Endothelial cell of umbilical vein (primary cell): ENCODE measurements around the gene ZPBP2. TPM values are rescaled to one million over a fixed set of nuclear protein-coding genes. Genes with fewer than 3 reads are reported as not detected.

Experiments used
- BruUV-seq: library from RNA; stranded (reverse); fragments of 400-500 nt; replicated peaks from 2 replicates; lab custom pipeline; 2021; lab: Mats Ljungman, UMichigan
- CTCF ChIA-PET: fragments of 300-600, 350-600 bp; sonication (Branson Sonifier 250); formaldehyde crosslinking; loops from one replicate; lab custom pipeline; 2021; ENCODE audit warnings: antibody characterized with exemption, inconsistent platforms; lab: Charles Lee
- POLR2A ChIA-PET: fragments of 300-600, 350-600 bp; sonication (Branson Sonifier 250); formaldehyde crosslinking; loops from one replicate; lab custom pipeline; 2021; ENCODE audit warnings: antibody characterized with exemption, inconsistent platforms; lab: Charles Lee
- DNase-seq: peaks from one replicate; pipeline ENCODE4 v3.0.0-alpha.2; 2011; ENCODE audit warnings: low read depth, low spot score
- FAIRE-seq: peaks from 2 replicates; lab custom pipeline; 2011; peaks lifted over from hg19 to GRCh38; lab: Jason Lieb, UNC
- H2AFZ ChIP-seq: 2 replicates; pipeline ENCODE4 v1.6.0; 2012; ENCODE audit warnings: low read depth, low read length, control low read depth, inconsistent platforms
- H3K27ac ChIP-seq: 2 replicates; pipeline ENCODE4 v1.5.1; 2011; ENCODE audit warnings: low read depth, mild to moderate bottlenecking, control low read depth, low read length, moderate library complexity; ENCODE audit not compliant: insufficient read depth
- H3K27me3 ChIP-seq, 2 experiments: 2 replicates each; pipeline versions ENCODE4 v1.6.0 to v1.6.1; 2011; ENCODE audit warnings: low read length in 2 of 2, mixed read lengths in 1 of 2; ENCODE audit not compliant: control insufficient read depth in 2 of 2, insufficient read depth in 2 of 2
- H3K36me3 ChIP-seq, 2 experiments: 2 replicates in 1 of 2; 3 replicates in 1 of 2; pipeline ENCODE4 v1.5.1; 2011; ENCODE audit warnings: low read length in 2 of 2, mild to moderate bottlenecking in 1 of 2, moderate library complexity in 1 of 2; ENCODE audit not compliant: control insufficient read depth in 2 of 2, insufficient read depth in 2 of 2; ENCODE audit errors: extremely low read depth in 1 of 2
- H3K4me1 ChIP-seq: 3 replicates; pipeline ENCODE4 v1.5.1; 2011; ENCODE audit warnings: mild to moderate bottlenecking, low read length; ENCODE audit not compliant: control insufficient read depth, insufficient read depth; ENCODE audit errors: extremely low read depth
- H3K4me2 ChIP-seq: 2 replicates; pipeline ENCODE4 v1.6.1; 2011; ENCODE audit warnings: low read length, control low read depth, mixed read lengths; ENCODE audit not compliant: insufficient read depth
- H3K4me3 ChIP-seq, 3 experiments: fragments of 200-600 bp in 1 of 3; sonication (generic), shearing (Covaris generic) in 1 of 3; replicated peaks in 1 of 3; 2 replicates each; pipeline ENCODE4 v1.5.1; 2011 to 2016; ENCODE audit warnings: control low read depth in 3 of 3, low read length in 3 of 3, mild to moderate bottlenecking in 2 of 3, inconsistent platforms in 1 of 3, low read depth in 1 of 3, moderate library complexity in 1 of 3; ENCODE audit not compliant: insufficient read depth in 1 of 3
- H3K79me2 ChIP-seq: 2 replicates; pipeline ENCODE4 v1.6.0; 2012; ENCODE audit warnings: low read length, inconsistent platforms; ENCODE audit not compliant: control insufficient read depth, insufficient read depth
- H3K9ac ChIP-seq: replicated peaks from 2 replicates; pipeline ENCODE3; 2011; ENCODE audit warnings: low read length, control low read depth; ENCODE audit not compliant: insufficient read depth; ENCODE audit errors: extremely low read depth
- H3K9me1 ChIP-seq: replicated peaks from 3 replicates; pipeline ENCODE4 v1.6.0; 2011; ENCODE audit warnings: mild to moderate bottlenecking, low read length; ENCODE audit not compliant: control insufficient read depth, insufficient read depth; ENCODE audit errors: extremely low read depth
- H3K9me3 ChIP-seq: replicated peaks from 2 replicates; pipeline ENCODE4 v1.5.1; 2012; ENCODE audit warnings: low read length, inconsistent platforms; ENCODE audit not compliant: control insufficient read depth, insufficient read depth
- H4K20me1 ChIP-seq: replicated peaks from 2 replicates; pipeline ENCODE3; 2011; ENCODE audit warnings: mild to moderate bottlenecking, low read length; ENCODE audit not compliant: control insufficient read depth, insufficient read depth; ENCODE audit errors: extremely low read depth
- CTCF ChIP-seq, 2 donors: IDR thresholded peaks; 1 replicate in 1 of 2; 2 replicates in 1 of 2; pipeline ENCODE4 v1.5.1; 2011; ENCODE audit warnings: low read length in 2 of 2, mild to moderate bottlenecking in 2 of 2, moderate library complexity in 2 of 2, control low read depth in 1 of 2, inconsistent platforms in 1 of 2, low read depth in 1 of 2; ENCODE audit not compliant: insufficient read depth in 1 of 2; ENCODE audit errors: extremely low read depth in 1 of 2
- EZH2 ChIP-seq: IDR thresholded peaks from 2 replicates; pipeline ENCODE4 v1.6.1; 2012; ENCODE audit warnings: borderline replicate concordance, low read depth, mild to moderate bottlenecking, moderate library complexity, low read length, inconsistent platforms; ENCODE audit not compliant: severe bottlenecking
- FOS ChIP-seq: IDR thresholded peaks from 2 replicates; pipeline ENCODE4 v1.6.1; 2011; ENCODE audit warnings: mild to moderate bottlenecking, low read length, moderate library complexity, borderline replicate concordance; ENCODE audit not compliant: insufficient read depth
- GATA2 ChIP-seq: IDR thresholded peaks from 2 replicates; pipeline ENCODE4 v1.7.0; 2011; ENCODE audit warnings: low read depth, mild to moderate bottlenecking, moderate library complexity, mixed read lengths, low read length; ENCODE audit not compliant: insufficient read length, insufficient read depth
- JUN ChIP-seq: IDR thresholded peaks from 2 replicates; pipeline ENCODE4 v1.6.1; 2011; ENCODE audit warnings: borderline replicate concordance, low read depth; ENCODE audit not compliant: insufficient read length, insufficient read depth
- MAX ChIP-seq: IDR thresholded peaks from 2 replicates; pipeline ENCODE4 v1.6.1; 2011; ENCODE audit not compliant: insufficient read depth, insufficient read length
- MYC ChIP-seq: IDR thresholded peaks from one replicate; pipeline ENCODE4 v1.6.1; 2011; ENCODE audit warnings: mild to moderate bottlenecking, low read depth, low read length
- POLR2A ChIP-seq: IDR thresholded peaks from 2 replicates; pipeline ENCODE4 v1.6.1; 2012; ENCODE audit warnings: low read depth, mild to moderate bottlenecking, control low read depth, low read length
- POLR2AphosphoS5 ChIP-seq: IDR thresholded peaks from 2 replicates; pipeline ENCODE4 v1.6.1; 2012; ENCODE audit warnings: low read depth, mild to moderate bottlenecking, control low read depth, low read length, moderate library complexity; ENCODE audit not compliant: insufficient read depth
- dilution Hi-C: fragments of 300-500 bp; cut with MboI; formaldehyde crosslinking; loops from one replicate; pipeline ENCODE4 v1.15.0; 2019; ENCODE audit warnings: low sequenced_read_pairs; ENCODE audit not compliant: extremely low pct_ligation_motif_present
- intact Hi-C: fragments of 100-400 bp; cut with micrococcal nuclease; formaldehyde crosslinking; loops from one replicate; pipeline ENCODE4 v1.10.0; 2022
- polyA plus RNA-seq, 4 experiments: library from polyadenylated mRNA; depleted of rRNA in 3 of 4; stranded (reverse) in 3 of 4; unstranded in 1 of 4; fragments of >200 nt; gene quantifications; 2 replicates each; pipeline versions ENCODE4 v1.2.1 to v1.2.3, GENCODE V29; 2011 to 2012; ENCODE audit warnings: missing spikeins in 1 of 4
- total RNA-seq: library from RNA; stranded (reverse); gene quantifications from 2 replicates; pipeline ENCODE4 v1.2.3, GENCODE V29; 2021

ZPBP2 gene
- total and polyA plus RNA-seq, 2 donors (not counting 3 experiments of a cell fraction or from before 2014, with no cell fraction given), result not detected

- FAIRE-seq (no peak), DNase-seq (no peak)
- no peak overlapping the region for H2AFZ ChIP-seq
- ChIA-PET CTCF (interaction anchor here (1.0 to 2.6 kb wide), 4 partner anchors 51 to 297 kb away, joined by 3 to 24 read pairs (median 8); partner anchors contain the start of gene PSMD3), POLR2A (no interaction called here)
- dilution Hi-C loops (no loop called here), intact Hi-C loops (loop anchor here (1.0 to 2.0 kb wide), 2 partner anchors 87 to 108 kb away; partner anchors contain the start of gene PSMD3)
- BruUV-seq, result no TSS peak
- no peaks in the 10 kb centered on the region for H3K79me2 ChIP-seq
- no peaks in the 10 kb centered on the region for H3K9me3 ChIP-seq
- H3K9me1 ChIP-seq, result no peaks in the 10 kb centered on the region
- H3K27me3 ChIP-seq, result peaks cover 21 to 34% of the 10 kb centered on the region in 2 experiments
- TF ChIP-seq POLR2AphosphoS5, result no peak
- TF ChIP-seq JUN, result no peak
- no peak for TF ChIP-seq CTCF (IDR thresholded peaks at IDR 0.05; ENCODE audit: extremely low read depth in 1 of 2, insufficient read depth in 1 of 2, low read depth in 1 of 2, low read length in 2 of 2)
- no peak for TF ChIP-seq MAX
- no peak for TF ChIP-seq FOS
- no peak for TF ChIP-seq EZH2
- no peak for TF ChIP-seq GATA2
- no peak for TF ChIP-seq MYC
- TF ChIP-seq POLR2A, result no peak
- H3K4me2 ChIP-seq, result no peak overlapping the region
- no peak overlapping the region for H3K27ac ChIP-seq
- H3K9ac ChIP-seq, result no peak overlapping the region
- no peaks in the 10 kb centered on the region for H4K20me1 ChIP-seq
- no peaks in the 10 kb centered on the region for H3K4me1 ChIP-seq
- H3K4me3 ChIP-seq, result no peak overlapping the region
- H3K36me3 ChIP-seq, result no peaks in the 10 kb centered on the region
Measured at GRCh38 chr17:39871801-39872200, 3.8 kb downstream of the ZPBP2 start.
